NB4 (cell line): ENCODE data around the gene PRRC2C.

Experiments used
- DNase-seq: peaks from one replicate; pipeline ENCODE4 v3.0.0; 2010; ENCODE audit warnings: low read depth
- H3K4me3 ChIP-seq: one replicate; pipeline ENCODE4 v1.5.1; 2011; ENCODE audit warnings: mild to moderate bottlenecking, low read depth, low read length, moderate library complexity
- MYC ChIP-seq: IDR thresholded peaks from 2 replicates; pipeline ENCODE4 v1.6.1; 2011; ENCODE audit warnings: low read depth, low read length
- POLR2A ChIP-seq: IDR thresholded peaks from 2 replicates; pipeline ENCODE4 v1.6.1; 2011; ENCODE audit warnings: mild to moderate bottlenecking; ENCODE audit not compliant: insufficient read length; ENCODE audit errors: extremely low read depth
- TF ChIP-seq, protein P1 (sequence below): IDR thresholded peaks from 2 replicates; pipeline ENCODE4 v1.6.1; 2011; ENCODE audit warnings: low read depth, low read length
- TF ChIP-seq, protein P2 (sequence below): IDR thresholded peaks from one replicate; pipeline ENCODE4 v1.5.1; 2012; ENCODE audit warnings: low read depth, low read length

PRRC2C gene

DNA sequence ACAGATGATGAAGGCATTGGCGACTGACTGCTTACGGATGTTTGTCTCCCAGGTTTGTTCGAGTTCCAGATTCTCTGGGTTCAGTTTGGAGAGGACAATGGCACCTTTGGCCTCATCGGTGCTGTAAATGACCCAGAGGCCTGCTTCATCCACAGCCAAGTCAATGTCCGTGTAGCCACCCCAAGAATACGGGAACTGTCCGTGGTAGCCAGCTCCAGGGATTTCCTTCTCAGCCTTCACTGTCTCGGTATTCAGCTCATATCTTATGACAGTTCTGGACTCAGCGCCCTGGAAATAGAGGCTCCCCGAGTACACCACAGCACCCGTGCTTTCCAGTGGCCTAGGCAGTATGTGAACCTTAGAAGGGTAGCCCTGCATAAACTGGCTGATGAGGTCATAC is 150.8 kb downstream of the PRRC2C start:
- no peak for DNase-seq
- H3K4me3 ChIP-seq: no peak overlapping the region
- TF ChIP-seq POLR2A: no peak

DNA sequence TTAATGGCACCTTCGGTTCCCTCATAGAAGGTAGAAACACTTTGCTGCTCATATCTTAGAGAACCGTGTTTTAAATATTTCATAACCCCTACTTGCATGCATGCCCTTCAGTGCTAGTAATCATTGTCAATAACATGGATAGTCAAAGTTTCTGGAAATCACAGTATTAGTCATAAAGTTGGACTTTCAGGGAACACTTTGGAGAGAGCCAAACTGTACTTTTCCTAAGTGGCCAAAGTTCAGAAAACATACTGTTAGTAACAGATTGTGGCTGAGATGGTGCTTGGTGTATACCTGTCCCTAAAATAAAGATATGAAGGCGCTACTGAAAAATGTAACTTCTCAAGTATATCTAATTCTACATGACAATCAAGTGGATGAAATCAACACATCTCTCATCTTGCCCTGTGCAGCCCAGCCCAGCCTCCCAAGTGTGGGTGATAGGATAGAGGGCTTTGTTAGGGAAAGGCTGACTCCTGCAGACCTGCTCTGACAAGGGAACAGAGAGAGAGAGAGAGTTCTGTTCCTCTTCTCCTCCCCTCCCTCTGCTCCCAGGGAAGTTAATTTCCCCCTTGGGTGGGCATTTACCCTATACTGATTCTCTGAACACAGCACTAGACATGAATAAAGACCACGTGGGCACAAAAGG is 152.7 kb downstream of the PRRC2C start:
- no peak for DNase-seq
- TF ChIP-seq MYC (no peak), POLR2A (no peak)
- TF ChIP-seq, protein P1, sequence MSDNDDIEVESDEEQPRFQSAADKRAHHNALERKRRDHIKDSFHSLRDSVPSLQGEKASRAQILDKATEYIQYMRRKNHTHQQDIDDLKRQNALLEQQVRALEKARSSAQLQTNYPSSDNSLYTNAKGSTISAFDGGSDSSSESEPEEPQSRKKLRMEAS: no peak
- TF ChIP-seq, protein P2, sequence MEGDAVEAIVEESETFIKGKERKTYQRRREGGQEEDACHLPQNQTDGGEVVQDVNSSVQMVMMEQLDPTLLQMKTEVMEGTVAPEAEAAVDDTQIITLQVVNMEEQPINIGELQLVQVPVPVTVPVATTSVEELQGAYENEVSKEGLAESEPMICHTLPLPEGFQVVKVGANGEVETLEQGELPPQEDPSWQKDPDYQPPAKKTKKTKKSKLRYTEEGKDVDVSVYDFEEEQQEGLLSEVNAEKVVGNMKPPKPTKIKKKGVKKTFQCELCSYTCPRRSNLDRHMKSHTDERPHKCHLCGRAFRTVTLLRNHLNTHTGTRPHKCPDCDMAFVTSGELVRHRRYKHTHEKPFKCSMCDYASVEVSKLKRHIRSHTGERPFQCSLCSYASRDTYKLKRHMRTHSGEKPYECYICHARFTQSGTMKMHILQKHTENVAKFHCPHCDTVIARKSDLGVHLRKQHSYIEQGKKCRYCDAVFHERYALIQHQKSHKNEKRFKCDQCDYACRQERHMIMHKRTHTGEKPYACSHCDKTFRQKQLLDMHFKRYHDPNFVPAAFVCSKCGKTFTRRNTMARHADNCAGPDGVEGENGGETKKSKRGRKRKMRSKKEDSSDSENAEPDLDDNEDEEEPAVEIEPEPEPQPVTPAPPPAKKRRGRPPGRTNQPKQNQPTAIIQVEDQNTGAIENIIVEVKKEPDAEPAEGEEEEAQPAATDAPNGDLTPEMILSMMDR: no peak
- H3K4me3 ChIP-seq: no peak overlapping the region

DNA sequence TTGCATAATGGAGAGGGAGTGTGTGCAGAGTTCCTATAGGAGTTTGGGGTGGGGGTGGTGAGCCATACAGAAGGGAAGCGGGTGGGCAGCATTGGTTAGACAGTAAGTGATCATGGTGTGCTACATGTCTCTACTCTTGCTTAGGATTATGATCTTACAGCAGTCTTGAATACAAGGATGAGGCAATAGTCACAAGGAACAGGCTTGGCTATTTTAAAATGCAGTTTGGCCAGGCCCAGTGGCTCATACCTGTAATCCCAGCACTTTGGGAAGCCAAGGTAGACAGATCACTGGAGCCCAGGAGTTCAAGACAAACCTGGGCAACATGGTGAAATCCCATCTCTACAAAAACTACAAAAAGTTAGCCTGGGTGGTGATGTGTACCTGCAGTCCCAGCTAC is 154.9 kb downstream of the PRRC2C start:
- TF ChIP-seq, protein P1: no peak
- TF ChIP-seq, protein P2: no peak
- TF ChIP-seq MYC: no peak
- no peak for TF ChIP-seq POLR2A
- no peak for DNase-seq
- no peak overlapping the region for H3K4me3 ChIP-seq

DNA sequence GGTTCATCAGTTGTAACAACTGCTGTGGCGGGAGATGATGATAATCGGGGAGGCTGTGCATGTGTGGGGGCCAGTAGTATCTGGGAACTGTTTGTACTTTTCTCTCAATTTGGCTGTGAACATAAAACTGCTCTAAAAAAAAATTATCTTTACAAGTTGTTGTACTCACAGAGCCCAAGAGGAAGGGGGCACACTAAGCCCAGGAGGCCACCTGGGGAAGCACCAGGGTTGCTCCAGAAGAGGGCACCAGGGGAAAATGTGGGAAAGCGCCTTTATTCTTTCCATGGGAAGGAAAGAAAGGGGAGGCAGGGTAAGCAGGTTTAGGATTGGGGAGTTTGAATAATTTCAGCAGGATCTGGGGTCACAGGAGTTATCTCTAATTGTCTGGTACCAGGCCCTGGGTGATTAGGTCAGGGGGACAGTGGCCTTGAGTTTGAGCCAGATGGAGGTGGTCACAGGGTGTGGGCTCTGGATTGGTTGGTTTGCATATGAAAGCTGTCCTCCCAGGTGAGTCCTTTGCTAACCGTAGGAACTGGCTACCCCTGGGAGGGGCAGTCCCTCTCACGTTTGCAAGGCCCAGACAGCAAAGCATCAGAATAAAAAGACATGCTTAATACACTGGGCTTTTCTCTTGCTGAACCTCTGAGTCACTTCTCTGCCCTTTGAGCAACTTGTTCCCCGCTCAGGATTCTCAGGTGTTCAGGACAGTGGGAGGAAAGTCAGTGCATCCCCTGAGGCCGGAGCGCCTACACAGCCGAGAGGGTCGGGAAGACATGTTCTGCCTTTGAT is 155.9 kb downstream of the PRRC2C start:
- no peak for TF ChIP-seq MYC
- TF ChIP-seq, protein P2: no peak
- TF ChIP-seq POLR2A: no peak
- TF ChIP-seq, protein P1: no peak
- H3K4me3 ChIP-seq: no peak overlapping the region
- no peak for DNase-seq

DNA sequence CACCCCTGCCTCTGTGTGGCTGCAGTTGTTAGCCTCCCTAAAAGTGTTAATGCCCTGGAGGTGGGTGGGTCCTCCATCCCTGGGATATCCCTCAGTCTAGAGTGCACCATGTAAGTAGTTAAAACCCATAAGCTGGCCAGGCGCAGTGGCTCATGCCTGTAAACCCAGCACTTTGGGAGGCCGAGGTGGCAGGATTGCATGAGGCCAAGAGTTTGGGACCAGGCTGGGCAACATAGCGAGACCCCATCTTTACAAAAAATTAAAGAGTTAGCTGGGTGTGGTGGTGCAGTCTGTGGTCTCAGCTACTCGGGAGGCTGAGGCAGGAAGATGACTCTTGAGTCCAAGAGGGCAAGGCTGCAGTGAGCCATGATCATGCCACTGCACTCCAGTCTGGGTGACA is 156.9 kb downstream of the PRRC2C start:
- DNase-seq: no peak
- no peak overlapping the region for H3K4me3 ChIP-seq
- TF ChIP-seq, protein P2: no peak
- TF ChIP-seq, protein P1: no peak
- TF ChIP-seq MYC: no peak
- no peak for TF ChIP-seq POLR2A
